HL-60 (cell line): Measurements from ENCODE around the gene API5.

Source experiments
- CTCF ChIP-seq: IDR thresholded peaks from one replicate; pipeline ENCODE4 v1.5.1; 2011; ENCODE audit warnings: low read length, control low read depth, inconsistent platforms; ENCODE audit not compliant: insufficient read depth
- GABPA ChIP-seq: IDR thresholded peaks from 2 replicates; pipeline ENCODE4 v1.6.1; 2012; ENCODE audit warnings: low read depth
- TF ChIP-seq, protein P1 (sequence below): IDR thresholded peaks from 2 replicates; pipeline ENCODE4 v1.6.1; 2012; ENCODE audit warnings: low read depth; ENCODE audit not compliant: insufficient replicate concordance

DNA sequence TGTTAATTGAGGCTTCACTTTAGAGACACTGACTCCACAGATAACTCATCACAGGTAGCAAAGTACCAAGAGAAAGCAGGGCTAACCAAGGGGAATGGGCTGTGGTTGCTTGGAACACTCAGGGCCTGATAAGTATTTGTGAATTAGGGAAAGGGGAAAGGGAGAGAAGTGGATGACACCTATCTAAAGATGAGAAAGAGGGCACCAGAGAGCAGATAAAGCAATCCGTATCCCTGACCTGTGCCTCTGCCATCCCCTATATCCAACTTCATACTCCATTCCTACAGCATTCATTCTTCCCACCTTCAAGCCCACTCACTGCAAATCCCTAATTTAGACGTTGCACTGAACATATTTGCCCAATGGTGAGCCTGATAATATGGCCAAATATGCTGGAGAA is 43.0 kb upstream of the API5 start:
- TF ChIP-seq CTCF, result no peak
- no peak for TF ChIP-seq GABPA
- TF ChIP-seq, protein P1, sequence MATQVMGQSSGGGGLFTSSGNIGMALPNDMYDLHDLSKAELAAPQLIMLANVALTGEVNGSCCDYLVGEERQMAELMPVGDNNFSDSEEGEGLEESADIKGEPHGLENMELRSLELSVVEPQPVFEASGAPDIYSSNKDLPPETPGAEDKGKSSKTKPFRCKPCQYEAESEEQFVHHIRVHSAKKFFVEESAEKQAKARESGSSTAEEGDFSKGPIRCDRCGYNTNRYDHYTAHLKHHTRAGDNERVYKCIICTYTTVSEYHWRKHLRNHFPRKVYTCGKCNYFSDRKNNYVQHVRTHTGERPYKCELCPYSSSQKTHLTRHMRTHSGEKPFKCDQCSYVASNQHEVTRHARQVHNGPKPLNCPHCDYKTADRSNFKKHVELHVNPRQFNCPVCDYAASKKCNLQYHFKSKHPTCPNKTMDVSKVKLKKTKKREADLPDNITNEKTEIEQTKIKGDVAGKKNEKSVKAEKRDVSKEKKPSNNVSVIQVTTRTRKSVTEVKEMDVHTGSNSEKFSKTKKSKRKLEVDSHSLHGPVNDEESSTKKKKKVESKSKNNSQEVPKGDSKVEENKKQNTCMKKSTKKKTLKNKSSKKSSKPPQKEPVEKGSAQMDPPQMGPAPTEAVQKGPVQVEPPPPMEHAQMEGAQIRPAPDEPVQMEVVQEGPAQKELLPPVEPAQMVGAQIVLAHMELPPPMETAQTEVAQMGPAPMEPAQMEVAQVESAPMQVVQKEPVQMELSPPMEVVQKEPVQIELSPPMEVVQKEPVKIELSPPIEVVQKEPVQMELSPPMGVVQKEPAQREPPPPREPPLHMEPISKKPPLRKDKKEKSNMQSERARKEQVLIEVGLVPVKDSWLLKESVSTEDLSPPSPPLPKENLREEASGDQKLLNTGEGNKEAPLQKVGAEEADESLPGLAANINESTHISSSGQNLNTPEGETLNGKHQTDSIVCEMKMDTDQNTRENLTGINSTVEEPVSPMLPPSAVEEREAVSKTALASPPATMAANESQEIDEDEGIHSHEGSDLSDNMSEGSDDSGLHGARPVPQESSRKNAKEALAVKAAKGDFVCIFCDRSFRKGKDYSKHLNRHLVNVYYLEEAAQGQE, result no peak
